ENCODE results near the gene GNG14.
"Not testable (repeated sequence)": the region's sequence is repeated elsewhere in the genome, so short reads cannot be mapped to it uniquely, and the experiment has no call there.

The GNG14 gene

GRCh38 chr19:12667731-12668302 is 20.0 kb upstream of the GNG14 start:
- no peak for DNase-seq

DNA sequence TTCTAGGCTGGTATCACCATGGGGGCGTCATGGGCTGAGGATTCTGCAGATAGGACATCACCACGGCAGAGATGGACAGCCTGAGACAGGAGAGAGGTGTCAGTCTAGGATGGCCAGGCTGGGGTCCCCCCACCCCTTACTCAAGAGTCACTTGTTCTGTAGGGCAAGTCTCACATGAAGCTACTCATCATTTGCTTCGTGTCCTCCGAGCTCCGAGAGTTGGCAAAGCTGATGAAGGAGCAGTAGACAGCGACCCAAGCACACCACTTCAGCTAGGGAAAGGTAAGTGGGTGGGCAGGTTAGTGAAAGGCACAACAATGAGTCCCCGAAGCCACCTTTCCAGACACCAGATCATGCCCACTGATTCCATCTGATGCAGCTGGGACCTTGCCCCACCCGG is 19.5 kb upstream of the GNG14 start:
- no peak for DNase-seq

DNA sequence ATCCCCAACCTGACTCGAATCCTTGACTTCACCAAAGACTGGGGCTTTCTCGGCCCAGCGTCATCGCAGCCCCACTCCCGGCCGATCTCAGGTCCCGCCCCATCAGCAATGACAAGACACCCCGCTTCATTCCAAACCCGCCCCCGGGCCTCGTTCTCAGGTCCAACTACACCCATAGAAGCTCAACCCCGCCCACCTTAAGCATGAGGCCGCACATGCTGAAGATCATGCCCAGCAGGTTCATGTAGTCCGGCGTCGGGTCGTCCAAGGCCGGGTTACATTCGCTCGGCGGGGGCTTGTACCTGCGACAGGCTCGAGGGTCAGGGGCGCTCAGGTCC is 18.9 kb upstream of the GNG14 start:
- DNase-seq: peak; percentile 54 to 78 (median 69)

- DNase-seq: peak; percentile 41 to 81 (median 62)
Observed at GRCh38 chr19:12669270-12670158, 18.3 kb upstream of the GNG14 start.

DNA sequence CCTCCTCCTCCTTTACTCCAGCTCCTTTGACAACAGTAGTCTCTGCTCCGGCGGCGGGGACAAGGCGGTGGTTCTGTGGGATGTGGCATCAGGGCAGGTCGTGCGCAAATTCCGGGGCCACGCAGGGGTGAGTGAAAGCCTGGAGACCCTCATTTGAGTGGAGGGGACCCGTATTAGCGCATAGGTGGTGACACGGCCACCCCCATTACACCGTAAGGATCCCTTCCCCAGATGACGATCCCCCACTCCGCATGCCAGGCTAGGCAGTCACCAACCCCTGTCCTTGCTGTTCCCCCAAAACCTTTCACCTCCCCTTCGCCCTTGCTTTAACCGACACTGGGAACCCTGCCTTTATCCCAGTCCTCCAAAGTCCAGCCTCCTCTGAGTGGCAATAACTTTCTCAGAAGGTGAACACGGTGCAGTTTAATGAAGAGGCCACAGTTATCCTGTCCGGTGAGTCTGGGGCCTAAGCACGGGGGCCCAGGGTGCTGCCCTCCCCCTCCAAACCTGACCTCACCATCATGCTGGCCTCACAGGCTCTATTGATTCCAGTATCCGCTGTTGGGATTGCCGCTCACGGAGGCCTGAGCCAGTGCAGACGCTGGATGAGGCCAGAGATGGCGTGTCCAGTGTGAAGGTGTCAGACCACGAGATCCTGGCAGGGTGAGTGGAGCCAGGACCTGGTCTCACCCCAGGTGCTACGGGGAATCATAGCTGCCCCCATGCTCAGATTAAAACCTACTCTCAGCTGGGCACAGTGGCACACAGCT is 17.5 kb upstream of the GNG14 start:
- DNase-seq: no peak

- no peak for DNase-seq
Observed at GRCh38 chr19:12672744-12673143, 15.1 kb upstream of the GNG14 start.

- DNase-seq: no peak
Observed at GRCh38 chr19:12675399-12675798, 12.4 kb upstream of the GNG14 start.

DNA sequence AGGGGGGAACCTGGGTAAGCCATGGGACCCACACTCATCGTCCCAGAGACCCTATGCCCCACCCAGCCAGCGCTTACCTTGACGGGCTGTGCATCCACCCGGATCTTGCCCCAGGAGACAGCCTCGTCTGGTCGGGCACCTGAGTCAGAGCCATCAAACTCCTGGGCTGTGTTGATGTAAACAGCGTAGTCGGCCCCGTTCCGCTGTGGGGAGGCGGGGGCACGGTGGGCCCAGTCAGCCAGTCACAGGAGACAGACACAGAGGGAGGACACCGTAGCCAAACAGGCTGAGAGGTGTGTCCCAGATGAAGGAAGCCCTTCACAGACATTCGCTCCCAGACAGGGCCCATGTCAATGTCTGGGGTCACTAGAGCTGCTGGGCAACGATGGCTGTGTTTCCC is 11.9 kb upstream of the GNG14 start:
- DNase-seq: no peak

DNA sequence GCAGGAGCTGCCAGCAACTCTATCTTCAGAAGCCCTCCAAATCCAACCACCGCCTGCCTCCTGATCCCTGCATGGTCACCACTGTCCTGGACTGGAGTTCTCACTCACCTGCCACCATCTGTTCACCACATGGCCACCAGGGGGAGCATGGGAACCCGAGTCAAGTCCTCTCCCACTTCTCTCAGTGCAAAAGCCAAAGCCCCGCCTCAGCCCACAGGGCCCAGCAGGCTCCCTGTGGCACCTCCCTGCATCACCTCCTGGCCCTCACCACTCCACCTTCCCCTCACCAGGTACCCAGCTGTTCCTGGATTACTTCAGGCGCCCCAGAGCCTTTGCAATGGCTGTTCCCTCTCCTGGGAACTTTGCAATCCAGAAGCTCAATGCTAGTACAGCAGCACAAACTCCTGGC is 11.4 kb upstream of the GNG14 start:
- DNase-seq: peak; percentile 63 to 82 (median 71)

DNA sequence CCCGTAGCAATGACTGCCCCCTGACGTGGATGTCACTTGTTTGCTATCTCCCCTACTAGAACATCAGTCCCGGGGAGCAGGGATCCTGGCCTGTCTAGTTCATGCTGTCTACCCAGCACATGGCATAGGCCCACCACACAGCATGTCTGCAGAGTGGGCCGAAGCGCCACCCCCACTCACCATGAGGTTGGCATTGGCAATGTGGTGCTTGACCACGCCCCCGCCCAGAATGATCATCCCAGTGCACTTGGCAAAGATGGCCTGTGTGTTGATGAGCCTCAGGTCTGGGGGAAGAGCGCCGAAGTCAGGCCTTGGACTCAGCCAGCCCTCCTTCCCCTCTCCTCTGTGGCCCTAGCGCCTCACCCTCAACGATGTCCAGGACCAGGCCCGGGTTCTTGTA is 10.9 kb upstream of the GNG14 start:
- no peak for DNase-seq

- DNase-seq: not testable (repeated sequence)
Observed at GRCh38 chr19:12678039-12678438, 9.8 kb upstream of the GNG14 start.

DNA sequence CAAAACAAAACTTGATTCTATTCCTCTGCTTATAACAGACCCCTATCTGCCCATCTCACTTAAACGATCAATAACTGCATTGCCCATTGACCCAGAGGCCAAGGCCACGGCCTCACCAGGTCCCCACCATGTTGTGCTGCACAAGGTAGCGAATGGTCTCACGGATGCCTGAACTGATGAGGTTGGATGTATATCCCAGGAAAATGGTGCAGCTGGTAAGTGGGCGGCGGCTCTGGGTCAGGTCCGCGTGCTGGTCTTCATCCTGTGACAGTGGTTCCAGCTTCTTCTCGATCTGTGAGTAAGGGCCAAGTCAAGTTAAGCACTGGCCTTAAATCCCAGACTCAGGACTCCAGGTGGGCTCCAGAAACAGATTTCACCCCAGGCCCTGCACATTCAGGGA is 7.8 kb upstream of the GNG14 start:
- no peak for DNase-seq

- DNase-seq: peak; percentile 80 to 98 (median 89)
Observed at GRCh38 chr19:12681074-12681987, 6.5 kb upstream of the GNG14 start, which contains the start of gene DHPS. TSS of gene DHPS (minus strand) at chr19:12681880. CDS start at chr19:12681766, 114 bp downstream.

DNA sequence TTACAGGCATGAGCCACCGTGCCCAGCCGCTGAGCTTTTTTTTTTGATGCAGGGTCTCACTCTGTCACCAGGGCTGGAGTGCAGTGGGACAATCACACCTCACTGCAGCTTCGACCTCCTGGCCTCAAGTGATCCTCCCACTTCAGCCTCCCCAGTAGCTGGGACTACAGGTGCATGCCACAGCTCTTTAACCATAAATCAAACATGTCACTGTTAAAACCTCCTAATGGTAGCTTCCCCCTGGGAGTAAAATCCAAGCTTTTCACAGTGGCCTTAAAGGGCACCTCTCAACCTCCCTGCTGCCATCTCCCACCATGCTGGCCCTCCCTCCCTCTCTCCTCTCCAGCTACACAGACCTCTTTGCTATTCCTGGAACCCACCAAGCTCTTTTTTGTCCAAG is 2.0 kb upstream of the GNG14 start:
- DNase-seq: no peak

DNA sequence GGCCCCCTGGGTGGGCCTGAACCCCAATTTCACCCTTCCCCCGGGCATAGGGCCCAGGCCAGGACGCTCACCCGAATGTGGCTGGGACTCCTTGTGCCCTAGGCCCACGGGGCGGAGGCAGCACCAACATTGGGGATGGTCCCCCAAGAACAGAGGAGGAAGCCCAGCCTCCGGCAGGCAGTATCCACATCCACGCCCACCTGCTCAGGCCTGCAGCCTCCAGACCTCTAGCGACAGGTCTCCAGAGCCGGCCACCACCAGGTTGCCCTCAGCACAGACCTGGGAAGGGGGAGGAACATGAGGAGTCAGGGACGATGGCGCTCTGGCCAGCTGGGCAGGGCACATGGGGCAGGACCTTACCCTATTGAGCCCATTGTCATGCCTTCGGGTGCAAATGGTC is 1.2 kb downstream of the GNG14 start:
- DNase-seq: no peak

DNA sequence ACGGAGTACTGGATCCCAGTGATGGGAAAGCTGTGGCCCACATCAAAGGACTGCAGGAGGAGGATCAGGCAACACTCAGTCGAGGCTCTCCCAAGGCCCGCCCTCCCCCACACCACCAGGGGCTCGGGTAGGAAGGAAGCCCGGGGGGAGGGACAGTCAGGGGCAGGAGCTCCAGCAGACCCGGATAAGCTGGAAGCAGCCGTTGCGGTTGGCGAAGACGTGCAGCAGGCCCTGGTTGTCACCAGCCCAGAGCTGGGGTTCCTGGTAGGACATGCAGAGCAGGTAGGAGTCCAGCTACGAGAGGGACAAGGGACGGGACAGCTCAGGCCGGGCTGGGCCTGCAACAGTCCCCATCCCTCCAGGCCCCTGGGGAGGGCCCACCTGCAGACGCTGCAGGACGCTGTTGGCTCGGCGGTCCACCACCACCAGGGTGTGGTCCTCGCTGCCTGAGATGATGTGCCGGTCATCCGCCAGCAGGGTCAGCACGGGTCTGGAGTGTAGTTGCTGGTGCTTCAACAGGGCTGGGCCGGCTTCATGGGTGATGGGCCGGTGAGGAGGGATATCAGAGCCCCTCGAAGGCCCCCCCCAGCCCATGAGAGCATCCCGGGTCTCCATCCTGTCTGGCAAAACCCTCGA is 1.9 kb downstream of the GNG14 start:
- no peak for DNase-seq

- no peak for DNase-seq
Observed at GRCh38 chr19:12692960-12693359, 5.2 kb downstream of the GNG14 start.

- DNase-seq: no peak
Observed at GRCh38 chr19:12694641-12695040, 6.8 kb downstream of the GNG14 start.

DNA sequence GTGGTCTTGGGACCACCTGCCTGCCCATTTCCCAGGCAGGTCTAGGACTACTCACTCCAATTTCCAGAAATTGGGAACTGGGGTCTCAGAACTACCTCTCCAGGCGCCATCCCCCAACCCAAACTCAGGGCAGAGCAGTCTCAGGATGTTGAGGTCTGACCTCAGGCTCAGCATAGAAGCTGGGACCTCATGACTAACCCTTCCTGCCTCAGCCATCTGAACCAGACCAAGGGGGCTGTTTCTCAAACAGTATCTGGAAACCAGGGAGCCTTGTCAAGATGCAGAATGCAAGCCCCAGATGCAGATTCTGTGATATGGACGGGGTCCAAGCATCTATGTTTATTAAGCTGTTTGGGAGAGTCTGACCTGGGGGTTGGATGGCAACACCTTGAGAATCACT is 7.3 kb downstream of the GNG14 start:
- DNase-seq: no peak

DNA sequence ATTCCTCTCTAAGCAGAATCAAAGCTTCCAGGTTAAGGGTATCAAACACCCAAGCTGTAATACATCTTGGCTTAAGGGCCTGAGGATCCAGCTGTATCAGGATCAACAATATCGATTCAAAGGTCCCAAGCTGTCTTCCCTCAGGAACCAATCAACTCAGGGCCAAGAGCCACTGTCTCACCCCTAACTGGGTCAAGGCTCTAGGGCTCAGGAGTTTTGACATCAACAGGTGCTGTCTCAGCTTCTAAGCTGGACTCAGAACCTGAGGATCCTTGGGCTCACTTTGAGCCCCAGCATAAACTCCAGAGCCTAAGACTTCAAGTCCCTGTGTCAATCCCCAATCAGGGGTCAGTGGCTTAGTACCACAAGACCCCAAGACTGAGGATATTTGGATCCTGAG is 7.7 kb downstream of the GNG14 start:
- DNase-seq: no peak

DNA sequence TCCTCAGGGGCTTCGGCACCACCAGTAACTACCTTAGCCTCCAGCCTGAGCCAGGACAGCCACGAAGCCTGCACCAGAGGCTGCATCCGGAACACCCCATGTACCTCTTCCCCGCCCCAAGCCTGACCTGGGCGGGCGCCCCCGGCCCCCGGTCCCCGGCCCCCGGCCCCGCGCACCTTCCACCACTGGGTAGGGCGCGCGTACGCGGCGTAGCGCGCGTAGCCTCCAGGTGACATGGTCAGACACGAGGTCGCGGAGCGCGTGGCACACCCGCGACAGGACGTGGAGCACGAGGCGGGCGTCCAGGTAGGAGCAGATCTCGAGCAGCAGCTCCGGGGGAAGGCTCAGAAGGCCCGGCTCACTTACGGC is 8.2 kb downstream of the GNG14 start:
- no peak for DNase-seq
